Colonic mucosa (tissue), 4 donors: Measurements from ENCODE around the gene SPOCK3. TPM values are rescaled to one million over a fixed set of nuclear protein-coding genes. Genes with fewer than 3 reads are reported as not detected.
"Not testable (repeated sequence)": the region's sequence is repeated elsewhere in the genome, so short reads cannot be mapped to it uniquely, and the experiment has no call there.

Experiments used
- DNase-seq: peaks from one replicate; pipeline ENCODE4 v3.0.0-alpha.2; 2020
- H3K27ac ChIP-seq: fragments of 200-600 bp; one replicate; pipeline ENCODE4 v1.8.0; 2021
- H3K27me3 ChIP-seq: fragments of 200-600 bp; one replicate; pipeline ENCODE4 v1.8.0; 2021
- H3K36me3 ChIP-seq: fragments of 200-600 bp; one replicate; pipeline ENCODE4 v1.8.0; 2021
- H3K4me1 ChIP-seq: fragments of 200-600 bp; one replicate; pipeline ENCODE4 v1.8.0; 2021; ENCODE audit warnings: mild to moderate bottlenecking
- H3K4me3 ChIP-seq: fragments of 200-600 bp; one replicate; pipeline ENCODE4 v1.8.0; 2021
- H3K9ac ChIP-seq, 2 donors: one replicate each; pipeline ENCODE4 v1.7.0; 2013; ENCODE audit warnings: control low read depth in 2 of 2, low read depth in 2 of 2, low read length in 2 of 2
- H3K9me3 ChIP-seq: fragments of 200-600 bp; one replicate; pipeline ENCODE4 v1.8.0; 2021
- intact Hi-C: fragments of 100-400 bp; cut with DNase I; formaldehyde crosslinking; loops from one replicate; pipeline ENCODE4 v1.14.1; 2022
- total RNA-seq, 2 donors: library from RNA; stranded (reverse); fragmentation: NEBNext Ultra II Directional in 1 of 2; extraction: Animal tissue kit (Norgen Biotek cat#: 25700) in 1 of 2; gene quantifications; one replicate each; pipeline ENCODE4 v1.2.1, GENCODE V29; 2021
- TF ChIP-seq, protein P1 (sequence below): fragments of 200-600 bp; IDR thresholded peaks from one replicate; pipeline ENCODE4 v1.8.0; 2022; ENCODE audit warnings: antibody characterized with exemption, mild to moderate bottlenecking
- donor health status: healthy.
- donor health status: DM: no; HTN: no; CAD: no.
- donor health status: DM: no; HTN: no; CAD: no.

The SPOCK3 gene
- total RNA-seq, 2 donors from 2014 or later: 0.77 TPM; not detected in 1

DNA sequence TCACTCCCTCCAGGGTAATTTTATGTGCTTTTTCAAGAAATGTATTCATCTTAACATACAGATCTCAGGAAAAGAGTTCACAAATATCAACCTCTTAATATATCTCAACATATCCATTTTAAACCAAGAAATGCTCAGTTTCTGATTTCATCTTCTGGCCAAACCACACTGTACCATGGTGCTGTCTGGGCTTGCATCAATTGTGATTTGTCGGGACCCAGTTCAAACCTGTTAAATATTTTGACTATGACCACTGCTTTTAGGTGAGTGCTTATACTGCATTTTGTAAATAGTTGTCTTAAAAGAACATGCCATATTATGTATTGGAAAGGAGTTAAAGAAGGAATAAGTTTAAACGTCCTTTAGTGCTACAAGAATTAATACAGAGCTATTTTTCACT, 352.1 kb downstream of the SPOCK3 start:
- Histone ChIP-seq H3K9me3 (no peaks in the 10 kb centered on the region), H3K36me3 (no peaks in the 10 kb centered on the region), H3K27ac (no peak overlapping the region), H3K27me3 (no peaks in the 10 kb centered on the region), H3K9ac (no peak overlapping the region), H3K4me3 (no peak overlapping the region), H3K4me1 (no peaks in the 10 kb centered on the region)
- intact Hi-C loops: no loop called here
- TF ChIP-seq, protein P1, sequence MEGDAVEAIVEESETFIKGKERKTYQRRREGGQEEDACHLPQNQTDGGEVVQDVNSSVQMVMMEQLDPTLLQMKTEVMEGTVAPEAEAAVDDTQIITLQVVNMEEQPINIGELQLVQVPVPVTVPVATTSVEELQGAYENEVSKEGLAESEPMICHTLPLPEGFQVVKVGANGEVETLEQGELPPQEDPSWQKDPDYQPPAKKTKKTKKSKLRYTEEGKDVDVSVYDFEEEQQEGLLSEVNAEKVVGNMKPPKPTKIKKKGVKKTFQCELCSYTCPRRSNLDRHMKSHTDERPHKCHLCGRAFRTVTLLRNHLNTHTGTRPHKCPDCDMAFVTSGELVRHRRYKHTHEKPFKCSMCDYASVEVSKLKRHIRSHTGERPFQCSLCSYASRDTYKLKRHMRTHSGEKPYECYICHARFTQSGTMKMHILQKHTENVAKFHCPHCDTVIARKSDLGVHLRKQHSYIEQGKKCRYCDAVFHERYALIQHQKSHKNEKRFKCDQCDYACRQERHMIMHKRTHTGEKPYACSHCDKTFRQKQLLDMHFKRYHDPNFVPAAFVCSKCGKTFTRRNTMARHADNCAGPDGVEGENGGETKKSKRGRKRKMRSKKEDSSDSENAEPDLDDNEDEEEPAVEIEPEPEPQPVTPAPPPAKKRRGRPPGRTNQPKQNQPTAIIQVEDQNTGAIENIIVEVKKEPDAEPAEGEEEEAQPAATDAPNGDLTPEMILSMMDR: no peak
- DNase-seq: no peak

DNA sequence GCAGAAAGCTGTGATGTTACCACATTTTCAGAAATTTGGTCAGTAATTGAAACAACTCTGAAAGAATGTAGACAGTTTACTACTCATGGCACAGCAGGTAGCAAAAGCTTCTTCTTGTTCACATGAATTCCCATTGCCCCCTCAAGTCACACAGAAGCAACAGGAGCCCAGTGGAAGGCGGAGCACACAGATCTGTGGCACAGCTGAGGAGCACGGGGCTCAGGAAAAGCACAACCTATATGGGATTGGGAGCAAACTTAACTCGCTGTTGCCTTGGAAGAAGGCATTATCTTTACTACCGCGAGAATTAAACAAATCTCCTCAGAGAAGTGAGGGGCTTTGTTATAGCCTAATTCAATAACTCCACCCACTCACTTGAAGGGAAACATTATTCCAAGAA, 358.5 kb downstream of the SPOCK3 start:
- H3K4me1 ChIP-seq: no peaks in the 10 kb centered on the region
- no peaks in the 10 kb centered on the region for H3K36me3 ChIP-seq
- H3K9me3 ChIP-seq: no peaks in the 10 kb centered on the region
- H3K27me3 ChIP-seq: no peaks in the 10 kb centered on the region
- H3K9ac ChIP-seq: no peak overlapping the region
- intact Hi-C loops: no loop called here
- TF ChIP-seq, protein P1: no peak
- no peak for DNase-seq
- no peak overlapping the region for H3K27ac ChIP-seq
- no peak overlapping the region for H3K4me3 ChIP-seq

GRCh38 chr4:166862032-166862431, 372.3 kb downstream of the SPOCK3 start:
- TF ChIP-seq, protein P1: no peak
- intact Hi-C loops: no loop called here

DNA sequence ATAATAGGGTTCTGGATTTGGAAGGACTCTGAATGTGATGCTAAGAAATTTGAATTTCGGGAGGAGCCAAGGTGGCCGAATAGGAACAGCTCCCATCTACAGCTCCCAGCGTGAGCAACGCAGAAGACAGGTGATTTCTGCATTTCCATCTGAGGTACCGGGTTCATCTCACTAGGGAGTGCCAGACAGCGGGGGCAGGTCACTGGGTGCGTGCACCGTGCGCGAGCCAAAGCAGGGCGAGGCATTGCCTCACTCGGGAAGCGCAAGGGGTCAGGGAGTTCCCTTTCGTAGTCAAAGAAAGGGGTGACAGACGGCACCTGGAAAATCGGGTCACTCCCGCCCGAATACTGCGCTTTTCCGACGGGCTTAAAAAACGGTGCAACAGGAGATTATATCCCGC, 383.9 kb downstream of the SPOCK3 start:
- H3K9me3 ChIP-seq, H3K27ac ChIP-seq, intact Hi-C loops, H3K27me3 ChIP-seq, H3K36me3 ChIP-seq, H3K4me3 ChIP-seq, H3K9ac ChIP-seq, H3K4me1 ChIP-seq, DNase-seq: not testable (repeated sequence)

More at GRCh38 chr4:166862032-166862431, 372.3 kb downstream of the SPOCK3 start:
- Histone ChIP-seq H3K4me3 (no peak overlapping the region), H3K9ac (no peak overlapping the region), H3K9me3 (no peaks in the 10 kb centered on the region), H3K27me3 (no peaks in the 10 kb centered on the region), H3K4me1 (no peaks in the 10 kb centered on the region), H3K36me3 (no peaks in the 10 kb centered on the region), H3K27ac (no peak overlapping the region)
- no peak for DNase-seq

GRCh38 chr4:166846939-166847338, 387.4 kb downstream of the SPOCK3 start:
- Histone ChIP-seq H3K4me1 (no peaks in the 10 kb centered on the region), H3K27ac (no peak overlapping the region), H3K4me3 (no peak overlapping the region), H3K36me3 (no peaks in the 10 kb centered on the region), H3K27me3 (no peaks in the 10 kb centered on the region), H3K9ac (no peak overlapping the region), H3K9me3 (no peaks in the 10 kb centered on the region)
- intact Hi-C loops: no loop called here
- no peak for DNase-seq
- TF ChIP-seq, protein P1: no peak

DNA sequence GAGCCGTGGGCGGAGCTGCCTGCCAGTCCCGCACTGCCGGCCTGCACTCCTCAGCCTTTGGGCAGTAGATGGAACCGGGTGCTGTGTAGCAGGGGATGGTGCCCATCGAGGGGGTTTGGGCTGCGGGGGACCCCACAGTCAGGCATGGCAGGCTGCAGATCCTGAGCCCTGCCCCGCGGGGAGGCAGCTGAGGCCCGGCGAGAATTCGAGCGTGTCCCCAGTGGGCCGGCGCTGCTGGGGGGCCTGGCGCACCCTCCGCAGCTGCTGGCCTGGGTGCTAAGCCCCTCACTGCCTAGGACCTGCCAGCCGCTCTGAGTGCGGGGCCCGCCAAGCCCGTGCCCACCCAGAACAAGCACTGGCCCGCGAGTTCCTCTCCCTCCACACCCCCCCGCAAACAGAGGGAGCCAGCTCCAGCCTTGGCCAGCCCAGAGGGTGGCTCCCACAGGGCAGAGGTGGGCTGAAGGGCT, 391.5 kb downstream of the SPOCK3 start:
- TF ChIP-seq, protein P1: no peak
- Histone ChIP-seq H3K4me1 (no peaks in the 10 kb centered on the region), H3K9ac (no peak overlapping the region), H3K9me3 (no peaks in the 10 kb centered on the region), H3K27ac (no peak overlapping the region), H3K4me3 (no peak overlapping the region), H3K27me3 (no peaks in the 10 kb centered on the region), H3K36me3 (no peaks in the 10 kb centered on the region)
- intact Hi-C loops: no loop called here
- no peak for DNase-seq
